Measurements from ENCODE around the gene LRRC8D.

The LRRC8D gene

DNA sequence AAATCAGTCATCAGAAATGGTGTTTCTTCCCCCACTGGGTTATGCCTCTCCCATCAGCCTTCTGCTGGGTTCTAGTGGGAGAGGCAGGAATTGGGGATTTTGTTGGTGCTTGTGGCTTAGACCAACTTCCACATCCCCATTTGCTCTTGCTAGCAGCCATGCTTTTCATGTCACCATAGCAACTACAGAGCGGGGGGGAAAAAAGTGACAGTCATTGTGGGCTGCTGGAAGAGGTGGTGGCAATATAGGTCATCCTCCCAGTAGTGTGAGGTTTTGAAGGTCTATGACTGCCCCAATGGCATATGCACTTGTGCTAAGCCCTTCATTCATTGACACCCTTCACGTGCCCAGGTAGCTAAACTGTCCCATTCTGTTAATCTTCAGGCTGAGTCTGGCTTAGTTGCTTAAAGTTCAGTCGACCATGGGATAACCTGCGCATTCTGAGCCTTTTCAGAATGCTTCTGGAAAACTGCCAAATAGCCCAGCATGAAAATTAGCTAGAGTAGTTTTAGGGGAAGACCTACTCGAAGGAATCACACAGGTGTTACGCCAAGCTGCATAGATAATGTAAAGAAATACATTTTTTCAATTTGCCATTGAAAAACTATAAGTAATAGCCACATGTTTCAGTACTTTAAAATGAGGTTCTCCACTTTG lies 120.4 kb downstream of the LRRC8D start:
- no peak for DNase-seq (ENCODE audit: low read depth)

DNA sequence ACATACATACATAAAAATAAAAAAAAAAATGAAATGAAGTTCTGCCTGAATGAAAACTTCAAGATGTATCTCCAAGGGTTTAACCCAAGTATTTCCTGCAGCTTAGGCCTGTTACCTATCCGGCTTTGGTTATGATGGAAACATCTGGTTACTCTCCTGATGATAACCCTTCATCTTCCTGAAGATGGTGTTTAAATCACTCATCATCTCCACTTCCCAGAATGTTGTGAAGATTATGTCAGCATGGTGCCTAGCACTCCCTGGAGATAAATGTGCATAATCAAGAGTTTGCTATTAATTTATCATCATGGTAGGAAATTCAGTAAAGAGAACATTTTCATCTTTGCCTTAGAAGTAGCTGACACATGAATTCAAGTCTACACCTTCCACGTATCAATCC lies 121.2 kb downstream of the LRRC8D start:
- DNase-seq (ENCODE audit: low read depth) = no peak

- DNase-seq (ENCODE audit: low read depth) = no peak
These were observed 122.2 kb downstream of the LRRC8D start for GRCh38 chr1:89942825-89943658.

- no peak for DNase-seq (ENCODE audit: low read depth)
These were observed 123.3 kb downstream of the LRRC8D start for GRCh38 chr1:89943846-89944781.

- no peak for DNase-seq (ENCODE audit: low read depth)
These were observed 125.1 kb downstream of the LRRC8D start for GRCh38 chr1:89945852-89946476.

- DNase-seq (ENCODE audit: low read depth) = no peak
These were observed 125.7 kb downstream of the LRRC8D start for GRCh38 chr1:89946532-89946931.

- DNase-seq (ENCODE audit: low read depth) = no peak
These were observed 128.0 kb downstream of the LRRC8D start for GRCh38 chr1:89948722-89949345.

DNA sequence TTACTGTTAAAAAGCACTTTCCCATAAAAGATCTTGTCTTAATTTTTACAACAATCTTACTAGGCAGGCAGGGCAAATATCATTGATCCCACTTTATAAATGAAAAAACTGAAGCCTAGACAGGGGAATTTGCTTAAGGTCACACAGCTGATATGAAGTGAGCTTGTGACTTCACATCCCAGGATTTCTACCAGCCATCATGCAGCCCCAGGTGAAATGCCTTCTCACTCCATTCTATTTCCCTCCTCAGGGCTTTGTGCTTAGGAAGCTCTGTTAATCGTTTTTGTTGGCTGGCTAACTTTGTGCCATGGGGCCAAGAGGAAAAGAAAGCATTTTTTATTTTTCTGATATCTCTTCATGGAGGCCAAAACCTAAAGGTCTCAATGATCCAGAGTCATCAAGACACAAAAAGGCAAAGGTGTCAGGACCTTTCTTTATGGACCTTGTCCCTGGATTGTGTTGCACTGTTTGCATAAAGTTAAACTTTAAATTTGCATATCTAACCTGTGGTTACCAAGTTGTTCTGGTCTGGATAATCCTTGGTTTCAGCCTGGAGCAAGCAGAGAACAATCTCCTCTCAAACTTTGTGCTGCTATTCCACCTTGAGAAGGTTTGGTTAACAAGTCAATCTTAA lies 129.3 kb downstream of the LRRC8D start:
- no peak for DNase-seq (ENCODE audit: low read depth)

DNA sequence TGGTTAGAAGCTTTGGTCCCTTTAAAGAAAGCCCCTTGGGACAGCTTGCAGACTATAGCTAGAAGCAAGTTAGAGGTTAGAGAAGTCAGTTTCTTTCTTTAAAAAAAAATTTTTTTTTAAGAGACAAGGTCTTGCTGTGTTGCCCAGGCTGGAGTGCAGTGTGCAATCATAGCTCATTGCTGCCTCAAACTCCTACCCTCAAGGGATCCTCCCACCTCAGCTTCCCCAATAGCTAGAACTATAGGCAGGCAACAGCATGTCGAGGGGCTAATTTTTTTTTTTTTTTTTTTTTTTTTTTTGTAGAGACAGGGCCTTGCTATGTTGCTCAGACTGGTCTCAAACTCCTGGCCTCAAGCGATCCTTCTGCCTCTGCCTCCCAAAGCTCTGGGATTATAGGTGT lies 129.9 kb downstream of the LRRC8D start:
- DNase-seq (ENCODE audit: low read depth) = no peak

DNA sequence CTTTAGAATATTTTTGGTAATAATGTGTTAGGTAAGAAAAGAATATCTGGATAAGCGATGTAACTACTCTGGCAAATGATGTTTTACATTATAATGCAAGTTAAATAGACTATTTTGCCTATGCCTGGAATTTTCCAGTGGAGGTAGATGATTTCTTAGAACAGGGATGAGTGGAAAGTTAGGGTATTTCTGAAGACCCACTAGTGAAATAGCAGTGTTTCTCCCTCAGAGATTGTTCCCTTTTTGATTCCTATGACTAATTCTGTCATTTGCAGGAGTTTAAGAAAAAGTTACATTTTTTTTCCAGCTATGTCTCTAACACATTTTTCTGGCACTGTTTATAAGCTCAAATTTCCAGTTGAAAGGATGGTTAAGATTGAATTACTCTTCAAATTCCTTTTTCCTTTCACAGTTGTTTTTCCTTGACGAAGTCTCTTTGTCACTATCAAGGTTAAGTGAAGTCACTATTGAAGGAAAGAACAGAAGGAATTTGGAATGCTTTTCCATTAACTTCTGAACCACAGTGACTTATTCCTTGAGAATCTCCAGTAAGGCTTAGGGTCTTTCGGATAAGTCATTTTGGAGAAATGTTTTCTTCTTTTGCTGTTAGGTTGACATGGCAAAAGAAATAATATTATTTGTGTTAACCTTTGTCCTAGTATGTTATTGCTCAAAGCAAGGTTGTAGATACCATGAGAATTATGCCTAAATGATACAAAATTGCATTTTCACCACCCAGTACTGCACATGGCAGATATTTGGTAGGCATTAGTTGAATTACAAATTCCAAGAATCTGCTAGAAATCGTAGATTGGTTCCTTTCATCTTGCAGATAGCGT lies 131.2 kb downstream of the LRRC8D start:
- DNase-seq (ENCODE audit: low read depth) = peak; percentile 90

- DNase-seq (ENCODE audit: low read depth) = no peak
These were observed 131.8 kb downstream of the LRRC8D start for GRCh38 chr1:89952605-89953130.

DNA sequence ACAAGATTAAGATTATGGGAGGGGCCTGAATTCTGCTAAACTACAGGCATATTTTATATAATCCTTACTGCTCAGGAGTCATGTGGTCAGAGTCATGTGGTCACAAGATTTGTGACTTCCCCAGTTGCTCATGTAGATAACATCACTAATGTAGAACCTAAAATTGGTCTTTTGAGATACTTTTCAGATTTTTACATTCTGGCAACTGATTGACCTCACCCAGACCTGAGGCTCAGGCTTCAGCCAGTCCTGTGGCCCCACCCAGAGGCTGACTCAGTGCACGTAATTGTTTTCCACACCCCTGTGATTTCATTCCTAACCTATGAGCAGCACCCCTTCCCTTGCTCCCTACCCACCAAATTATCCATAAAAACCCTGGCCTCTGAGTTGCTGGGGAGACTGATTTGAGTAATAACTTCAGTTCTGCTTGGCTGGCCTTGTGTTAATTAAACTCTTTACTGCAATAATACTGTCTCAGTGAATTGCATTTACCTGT lies 132.3 kb downstream of the LRRC8D start:
- DNase-seq (ENCODE audit: low read depth) = peak; percentile 90

DNA sequence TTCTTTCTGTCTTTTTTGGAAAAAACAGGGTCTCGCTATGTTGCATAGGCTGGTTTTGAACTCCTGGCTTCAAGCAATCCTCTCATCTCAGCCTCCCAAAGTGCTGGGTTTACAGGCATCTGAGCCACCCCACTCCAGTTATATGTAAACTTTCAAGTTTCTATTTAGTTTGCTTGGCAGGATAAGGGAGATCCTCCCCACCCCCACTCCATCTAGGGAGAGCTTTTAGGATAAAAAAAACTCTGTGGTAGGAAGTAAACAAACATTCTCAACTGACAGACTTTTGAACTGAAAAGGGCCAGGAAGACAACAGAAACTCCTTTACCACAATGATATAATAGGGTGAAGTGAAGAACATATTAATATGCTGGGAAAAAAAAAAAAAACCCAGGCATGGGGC lies 133.1 kb downstream of the LRRC8D start:
- DNase-seq (ENCODE audit: low read depth) = no peak

DNA sequence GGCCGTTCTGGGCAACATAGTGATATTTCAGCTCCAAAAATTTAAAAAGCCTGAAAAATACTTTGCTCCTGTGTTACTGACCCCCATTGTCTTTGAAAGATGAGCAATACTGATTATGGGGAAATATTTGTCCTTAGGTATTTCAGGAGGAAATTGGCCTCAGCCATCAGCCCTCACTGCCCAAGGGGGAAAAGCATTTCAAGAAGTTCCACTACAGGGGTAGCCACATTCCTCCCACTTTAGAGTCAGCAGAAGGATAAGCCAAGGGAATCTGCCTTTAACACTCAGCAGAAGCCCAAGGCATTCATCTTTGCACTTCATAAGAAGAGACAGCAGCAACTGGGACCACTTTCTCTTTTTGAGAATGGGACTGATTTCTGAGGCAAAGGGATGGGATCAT lies 133.6 kb downstream of the LRRC8D start:
- DNase-seq (ENCODE audit: low read depth) = no peak

DNA sequence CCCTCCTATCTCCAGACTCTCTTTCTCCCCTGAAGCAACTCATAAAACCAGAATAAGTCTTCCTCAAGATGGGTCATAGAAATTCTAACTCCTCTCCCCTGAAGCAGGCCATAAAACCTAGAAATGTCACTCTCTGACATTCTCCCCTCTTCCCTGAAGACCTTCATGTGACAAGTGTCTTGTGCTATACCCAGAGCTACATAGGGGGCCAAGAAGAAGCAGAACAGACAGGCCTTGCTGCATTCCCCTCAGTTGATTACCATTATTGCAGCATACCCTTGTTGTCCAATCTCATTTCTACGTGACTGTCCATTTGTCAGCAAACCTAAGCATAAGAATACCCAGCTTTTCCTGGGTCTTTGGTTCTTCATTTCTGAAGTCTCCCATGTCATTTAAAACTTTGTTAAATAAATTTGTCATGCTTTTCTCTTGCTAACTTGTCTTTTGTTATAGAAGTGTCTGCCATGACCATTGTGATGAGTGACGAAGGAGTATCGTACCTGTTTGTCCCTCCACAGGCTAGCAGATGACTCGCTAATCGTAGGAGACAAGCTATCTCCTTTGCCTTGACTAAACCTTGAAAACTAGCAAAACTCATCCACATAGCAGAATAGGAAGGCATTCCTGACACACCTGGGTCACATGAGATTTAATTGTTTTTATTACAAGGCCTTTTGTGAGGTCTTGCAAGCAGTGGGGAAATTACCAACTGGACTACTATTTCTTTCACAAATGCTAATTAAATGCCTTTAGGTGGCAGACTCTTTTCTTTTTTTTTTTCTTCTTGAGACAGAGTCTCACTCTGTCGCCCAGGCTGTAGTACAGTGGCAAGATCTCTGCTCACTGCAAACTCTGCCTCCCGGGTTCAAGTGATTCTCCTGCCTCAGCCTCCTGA lies 134.7 kb downstream of the LRRC8D start:
- DNase-seq (ENCODE audit: low read depth) = no peak

GRCh38 chr1:89957107-89957506 lies 136.3 kb downstream of the LRRC8D start:
- no peak for DNase-seq (ENCODE audit: low read depth)

- DNase-seq (ENCODE audit: low read depth) = no peak
These were observed 138.2 kb downstream of the LRRC8D start for GRCh38 chr1:89958851-89959654.

- DNase-seq (ENCODE audit: low read depth) = no peak
These were observed 138.9 kb downstream of the LRRC8D start for GRCh38 chr1:89959719-89960118.

Measured in GM04503 (cell line).